ENCODE data around the gene PIAS1.

PIAS1 gene

DNA sequence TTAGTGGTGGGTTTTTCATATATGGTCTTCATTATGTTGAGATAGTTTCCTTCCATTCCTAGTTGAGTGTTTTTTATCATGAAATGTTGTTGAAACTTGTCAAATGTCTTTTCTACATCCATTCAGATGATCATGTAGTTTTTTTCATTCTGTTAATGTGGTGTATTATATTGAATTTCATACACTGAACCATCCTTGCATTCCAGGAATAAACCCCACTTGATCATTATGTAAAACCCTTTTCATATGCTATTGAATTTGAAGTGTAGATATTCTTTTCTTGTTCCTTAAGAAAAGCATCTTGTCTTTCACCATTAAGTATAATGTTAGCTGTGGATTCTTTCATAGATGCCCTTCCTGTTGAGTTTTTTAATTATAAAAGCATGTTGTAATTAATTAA lies 42.9 kb downstream of the PIAS1 start:
- peaks cover 98% of the 10 kb centered on the region for H3K79me2 ChIP-seq (ENCODE audit: insufficient read depth, low read length)
- H3K4me2 ChIP-seq (ENCODE audit: low read depth, low read length, poor library complexity, severe bottlenecking): no peak overlapping the region
- no peak overlapping the region for H3K4me3 ChIP-seq (ENCODE audit: insufficient read depth, low read length, poor library complexity, severe bottlenecking)
- no peaks in the 10 kb centered on the region for H3K27me3 ChIP-seq (ENCODE audit: low read length)
- H3F3A ChIP-seq (ENCODE audit: insufficient read depth): peaks cover 36% of the 10 kb centered on the region
- peaks cover 40% of the 10 kb centered on the region for H3K36me3 ChIP-seq (ENCODE audit: low read length)
- no peak overlapping the region for H2AFZ ChIP-seq (ENCODE audit: low read depth, low read length, severe bottlenecking)
- H3K9ac ChIP-seq (ENCODE audit: low read length): no peak overlapping the region
- H3K9me2 ChIP-seq (replicated peaks; ENCODE audit: insufficient read depth, low read length): no peaks in the 10 kb centered on the region
- no peaks in the 10 kb centered on the region for H4K20me1 ChIP-seq (ENCODE audit: low read depth, low read length)
- peak overlapping the region; percentile 20; the same call in 1 of the 2 replicates for H3K27ac ChIP-seq (ENCODE audit: low read depth, low read length)
- TF ChIP-seq, protein P1, sequence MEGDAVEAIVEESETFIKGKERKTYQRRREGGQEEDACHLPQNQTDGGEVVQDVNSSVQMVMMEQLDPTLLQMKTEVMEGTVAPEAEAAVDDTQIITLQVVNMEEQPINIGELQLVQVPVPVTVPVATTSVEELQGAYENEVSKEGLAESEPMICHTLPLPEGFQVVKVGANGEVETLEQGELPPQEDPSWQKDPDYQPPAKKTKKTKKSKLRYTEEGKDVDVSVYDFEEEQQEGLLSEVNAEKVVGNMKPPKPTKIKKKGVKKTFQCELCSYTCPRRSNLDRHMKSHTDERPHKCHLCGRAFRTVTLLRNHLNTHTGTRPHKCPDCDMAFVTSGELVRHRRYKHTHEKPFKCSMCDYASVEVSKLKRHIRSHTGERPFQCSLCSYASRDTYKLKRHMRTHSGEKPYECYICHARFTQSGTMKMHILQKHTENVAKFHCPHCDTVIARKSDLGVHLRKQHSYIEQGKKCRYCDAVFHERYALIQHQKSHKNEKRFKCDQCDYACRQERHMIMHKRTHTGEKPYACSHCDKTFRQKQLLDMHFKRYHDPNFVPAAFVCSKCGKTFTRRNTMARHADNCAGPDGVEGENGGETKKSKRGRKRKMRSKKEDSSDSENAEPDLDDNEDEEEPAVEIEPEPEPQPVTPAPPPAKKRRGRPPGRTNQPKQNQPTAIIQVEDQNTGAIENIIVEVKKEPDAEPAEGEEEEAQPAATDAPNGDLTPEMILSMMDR (IDR thresholded peaks at IDR 0.05; ENCODE audit: insufficient read depth, low read length, poor library complexity, severe bottlenecking): no peak
- TF ChIP-seq EZH2phosphoT487 (conservative IDR thresholded peaks at IDR 0.05; ENCODE audit: low read length): no peak
- H3K9me3 ChIP-seq (ENCODE audit: insufficient read depth, low read length): peaks cover 10% of the 10 kb centered on the region; the same call in 1 of the 2 replicates

DNA sequence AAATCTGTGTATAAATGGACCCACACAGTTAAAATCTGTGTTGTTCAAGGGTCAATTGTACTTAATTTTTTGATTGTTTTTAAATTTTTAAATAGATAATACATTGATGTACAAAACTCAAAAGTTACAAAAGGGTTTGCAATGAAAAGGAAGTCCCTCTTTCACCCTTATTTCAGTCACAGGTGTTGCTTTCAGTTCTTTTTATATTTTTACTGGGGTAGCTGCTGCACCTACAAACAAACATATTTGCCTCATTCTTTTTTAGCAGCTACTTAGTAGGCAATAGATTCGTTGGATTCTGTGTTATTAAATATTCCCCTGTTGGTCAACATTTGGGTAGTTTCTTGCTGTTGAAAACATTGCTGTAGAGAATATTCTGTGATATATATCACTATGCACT lies 44.4 kb downstream of the PIAS1 start:
- peaks cover 99% of the 10 kb centered on the region for H3K79me2 ChIP-seq (ENCODE audit: insufficient read depth, low read length)
- H4K20me1 ChIP-seq (ENCODE audit: low read depth, low read length): no peaks in the 10 kb centered on the region
- peaks cover 44% of the 10 kb centered on the region for H3K36me3 ChIP-seq (ENCODE audit: low read length)
- peak overlapping the region; percentile 96 for H3K4me2 ChIP-seq (ENCODE audit: low read depth, low read length, poor library complexity, severe bottlenecking)
- no peaks in the 10 kb centered on the region for H3K27me3 ChIP-seq (ENCODE audit: low read length)
- no peak overlapping the region for H3K9ac ChIP-seq (ENCODE audit: low read length)
- no peak overlapping the region for H2AFZ ChIP-seq (ENCODE audit: low read depth, low read length, severe bottlenecking)
- peaks cover 10% of the 10 kb centered on the region; the same call in 1 of the 2 replicates for H3K9me3 ChIP-seq (ENCODE audit: insufficient read depth, low read length)
- H3K9me2 ChIP-seq (replicated peaks; ENCODE audit: insufficient read depth, low read length): no peaks in the 10 kb centered on the region
- TF ChIP-seq, protein P1 (IDR thresholded peaks at IDR 0.05; ENCODE audit: insufficient read depth, low read length, poor library complexity, severe bottlenecking): no peak
- no peak for TF ChIP-seq EZH2phosphoT487 (conservative IDR thresholded peaks at IDR 0.05; ENCODE audit: low read length)
- H3F3A ChIP-seq (ENCODE audit: insufficient read depth): peaks cover 33% of the 10 kb centered on the region
- peak overlapping the region; percentile 28 for H3K4me3 ChIP-seq (ENCODE audit: insufficient read depth, low read length, poor library complexity, severe bottlenecking)
- peak overlapping the region; percentile 91 for H3K27ac ChIP-seq (ENCODE audit: low read depth, low read length)

DNA sequence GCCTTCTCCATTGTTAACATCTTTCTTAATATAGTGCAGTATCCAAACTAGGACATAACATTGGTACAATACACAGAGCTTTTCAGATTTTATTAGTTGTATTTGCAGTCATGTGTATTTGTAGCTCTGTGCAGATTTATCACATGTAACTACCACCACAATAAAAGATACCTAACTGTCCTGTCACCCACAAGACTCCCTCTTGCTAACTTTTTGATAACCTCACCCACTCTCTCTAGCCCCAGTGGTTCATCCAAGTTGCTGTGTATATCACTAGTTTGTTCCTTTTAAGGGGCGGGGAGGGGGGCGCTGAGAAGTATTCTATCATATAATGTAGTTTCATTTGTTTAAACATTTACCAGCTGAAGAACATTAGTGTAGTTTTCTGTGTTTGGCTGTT lies 46.1 kb downstream of the PIAS1 start:
- Histone ChIP-seq H3K9me3 (ENCODE audit: insufficient read depth, low read length) (peaks cover 10% of the 10 kb centered on the region; the same call in 1 of the 2 replicates), H3K4me3 (ENCODE audit: insufficient read depth, low read length, poor library complexity, severe bottlenecking) (no peak overlapping the region), H2AFZ (ENCODE audit: low read depth, low read length, severe bottlenecking) (no peak overlapping the region), H3K9me2 (replicated peaks; ENCODE audit: insufficient read depth, low read length) (no peaks in the 10 kb centered on the region), H3K4me2 (ENCODE audit: low read depth, low read length, poor library complexity, severe bottlenecking) (peak overlapping the region; percentile 96), H3K79me2 (ENCODE audit: insufficient read depth, low read length) (peaks cover 99% of the 10 kb centered on the region), H3K9ac (ENCODE audit: low read length) (no peak overlapping the region), H3K27me3 (ENCODE audit: low read length) (no peaks in the 10 kb centered on the region), H3F3A (ENCODE audit: insufficient read depth) (peaks cover 29% of the 10 kb centered on the region), H4K20me1 (ENCODE audit: low read depth, low read length) (no peaks in the 10 kb centered on the region), H3K36me3 (ENCODE audit: low read length) (peaks cover 37% of the 10 kb centered on the region), H3K27ac (ENCODE audit: low read depth, low read length) (peak overlapping the region; percentile 91)
- TF ChIP-seq EZH2phosphoT487 (conservative IDR thresholded peaks at IDR 0.05; ENCODE audit: low read length): no peak
- TF ChIP-seq, protein P1 (IDR thresholded peaks at IDR 0.05; ENCODE audit: insufficient read depth, low read length, poor library complexity, severe bottlenecking): no peak

All from SU-DHL-6 (cell line).